Activated CD4-positive, alpha-beta T cell treated with anti-CD3 and anti-CD28 coated beads for 24 hours (primary cell): ENCODE data around the gene SLC35G2.
"Not testable (repeated sequence)": the region's sequence is repeated elsewhere in the genome, so short reads cannot be mapped to it uniquely, and the experiment has no call there.

ENCODE experiments used
- DNase-seq, 2 donors: peaks; one replicate each; pipeline ENCODE4 v3.0.0-alpha.2; 2020; ENCODE audit warnings: low read depth in 2 of 2

SLC35G2 gene

DNA sequence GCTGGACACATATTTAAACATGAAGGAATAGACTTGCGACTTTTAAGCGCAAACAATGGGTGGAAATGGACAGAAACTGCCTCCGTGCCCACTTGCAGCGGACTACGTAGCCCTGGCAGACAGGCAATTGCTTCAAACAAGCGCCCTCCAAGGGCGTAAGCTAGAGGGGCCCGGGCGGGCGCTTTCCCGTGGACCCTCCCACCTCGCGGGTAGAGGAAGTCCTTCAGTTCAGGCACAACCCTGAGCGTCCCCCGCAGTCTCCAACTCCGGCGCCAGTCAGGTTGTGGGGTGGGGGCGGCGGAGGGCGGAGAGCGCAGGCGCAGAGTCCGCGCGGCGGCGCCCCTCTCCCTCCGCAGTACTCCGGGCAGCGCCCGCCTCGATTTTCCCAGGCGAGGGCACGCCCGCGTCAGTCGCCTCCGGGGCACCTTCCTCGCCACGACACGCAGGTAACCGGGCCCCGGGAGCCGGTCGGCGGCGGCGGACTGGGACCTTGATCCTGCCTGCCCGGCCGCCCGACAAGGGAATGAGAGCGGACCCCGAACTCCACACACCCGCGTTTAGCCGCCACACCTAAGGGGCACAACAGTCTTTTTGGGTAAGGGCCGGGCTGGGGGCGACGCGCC lies at the start of gene SLC35G2:
Gene SLC35G2 (plus strand): TSS at position 358 of the 623 bp plus-strand sequence. CDS start 35,335 bp downstream, outside the sequence.
- peak in 1 of 2 donors; percentile 13 for DNase-seq

DNA sequence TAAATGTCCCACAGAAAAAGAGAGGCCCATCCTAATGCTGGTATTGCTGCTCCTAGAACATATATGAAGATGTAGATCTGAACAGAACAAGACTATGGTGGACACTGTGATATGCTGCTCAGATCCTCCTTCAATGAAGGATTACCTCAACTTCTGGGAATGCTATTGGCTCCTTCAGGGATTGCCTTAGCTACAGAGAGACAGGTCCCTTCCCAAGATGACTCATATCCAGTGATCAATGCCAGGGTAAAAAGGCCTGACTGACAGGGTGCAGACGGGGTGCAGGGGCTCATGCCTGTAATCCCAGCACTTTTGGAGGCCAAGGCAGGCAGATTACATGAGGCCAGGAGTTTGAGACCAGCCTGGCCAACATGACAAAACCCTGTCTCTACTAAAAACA lies 46.2 kb upstream of the SLC35G2 start:
- no peak for DNase-seq

DNA sequence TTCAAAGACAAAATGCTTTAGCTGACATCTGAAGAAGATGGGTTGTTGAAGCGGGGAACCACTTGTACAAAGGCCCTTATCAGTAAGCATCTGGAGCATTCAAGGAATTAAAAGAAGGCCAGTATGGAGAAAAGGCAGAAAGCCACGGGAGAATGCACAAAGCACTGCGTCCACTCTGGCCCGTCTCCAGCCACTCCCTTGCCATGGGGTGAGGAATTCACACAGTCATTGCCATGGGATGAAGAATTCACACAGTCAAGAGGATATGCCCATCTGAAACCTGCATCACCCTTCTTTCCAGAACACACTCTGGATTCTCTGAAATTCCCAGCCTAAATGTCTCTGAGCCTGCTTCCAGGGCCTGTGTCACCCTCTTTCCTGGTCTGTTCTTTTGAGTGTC lies 40.1 kb upstream of the SLC35G2 start:
- no peak for DNase-seq

DNA sequence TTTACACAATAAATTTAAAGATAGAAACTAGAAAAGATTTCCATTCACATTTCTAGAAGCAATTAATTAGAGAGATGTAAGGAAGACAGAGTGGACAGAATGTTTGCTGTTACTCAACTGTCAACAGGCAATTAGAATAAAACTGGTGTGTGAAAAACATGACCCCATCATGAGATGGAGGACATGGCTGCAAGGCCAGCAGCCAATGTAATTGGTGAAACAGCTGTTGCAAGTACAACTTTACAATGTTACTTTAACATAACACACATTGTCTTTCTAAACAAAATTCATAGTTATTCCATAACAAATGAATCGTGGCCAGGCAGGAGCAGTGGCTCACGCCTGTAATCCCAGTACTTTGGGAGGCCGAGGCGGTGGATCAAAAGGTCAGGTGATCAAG lies 38.2 kb upstream of the SLC35G2 start:
- DNase-seq: no peak

DNA sequence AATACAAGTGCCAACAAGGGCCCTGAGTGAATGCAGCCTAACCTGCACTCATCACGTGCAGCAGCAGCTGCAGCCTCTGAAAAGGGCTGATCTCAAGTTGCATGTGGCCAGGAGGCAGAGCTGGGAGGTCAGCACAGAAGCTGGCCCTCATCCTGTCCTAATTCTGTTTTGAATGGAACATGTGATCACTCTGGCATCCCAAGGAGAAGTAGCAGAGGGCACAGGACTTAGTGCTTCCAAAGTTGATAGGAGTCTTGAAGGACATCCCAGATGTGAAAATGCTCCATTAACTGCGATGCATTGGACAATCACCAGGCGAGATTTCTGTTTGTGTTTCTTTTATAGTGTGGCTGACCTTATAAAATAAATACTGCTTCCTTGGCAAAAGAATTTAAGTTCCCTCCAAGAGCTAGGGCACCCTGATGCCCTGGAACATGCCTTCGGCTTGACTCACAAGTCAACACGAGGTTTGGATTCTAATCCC lies 35.2 kb upstream of the SLC35G2 start:
- no peak for DNase-seq

DNA sequence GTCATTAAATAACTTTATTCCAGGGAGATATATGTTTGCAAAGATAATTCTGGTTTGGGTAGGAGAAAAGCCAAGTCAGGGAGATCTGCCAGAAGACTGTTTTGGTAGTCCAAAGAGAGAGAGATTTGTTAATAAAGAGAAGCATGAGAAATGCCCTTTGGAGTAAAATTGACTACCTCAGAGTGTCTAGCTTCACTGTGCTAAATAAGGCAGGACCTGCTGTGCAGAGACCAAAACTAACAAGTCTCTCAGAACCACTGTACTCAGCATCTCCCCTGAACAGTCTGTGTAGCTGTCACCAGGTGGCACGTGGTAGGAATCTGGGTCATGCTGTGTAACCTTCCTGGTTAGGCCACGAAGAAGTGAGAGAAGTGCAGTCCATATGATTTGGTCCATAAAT lies 31.6 kb upstream of the SLC35G2 start:
- no peak for DNase-seq

DNA sequence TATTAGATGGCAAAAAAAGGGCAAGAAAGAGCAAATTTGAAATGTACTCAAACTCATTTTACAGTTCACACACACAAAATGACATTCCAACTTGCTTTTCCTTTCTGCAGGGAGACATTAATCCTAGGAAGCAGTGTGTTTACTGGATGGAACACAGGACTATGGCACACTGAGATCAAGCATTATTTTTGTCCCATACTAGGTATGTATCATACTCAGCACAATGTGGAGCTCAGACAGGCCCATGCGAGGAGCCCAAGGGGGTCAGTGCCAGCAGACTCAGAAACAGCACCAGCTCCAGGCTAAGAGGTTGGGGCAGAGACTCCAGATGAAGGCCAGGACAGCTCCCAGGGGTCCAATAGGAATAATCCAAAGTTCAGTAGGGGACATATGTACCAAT lies 30.8 kb upstream of the SLC35G2 start:
- DNase-seq: no peak

DNA sequence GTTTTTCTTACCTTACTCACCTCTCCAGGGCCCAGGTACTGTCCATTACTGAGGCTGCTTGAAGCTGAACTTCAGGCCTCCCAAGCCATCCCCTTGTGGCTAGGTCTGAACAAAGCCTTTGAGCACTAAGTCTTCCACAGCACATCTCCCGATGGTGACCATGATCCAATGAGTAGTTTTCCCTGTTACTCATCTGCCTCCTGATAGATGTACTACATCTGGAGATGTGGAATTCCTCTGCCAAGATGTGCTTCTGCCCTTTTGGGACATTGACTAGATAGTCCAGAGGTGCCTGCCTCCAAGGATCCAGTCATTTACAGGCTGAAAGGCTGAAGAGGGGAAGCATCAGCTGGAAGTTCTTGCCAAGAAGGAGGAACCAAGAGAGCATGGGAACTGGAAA lies 28.9 kb upstream of the SLC35G2 start:
- no peak for DNase-seq

DNA sequence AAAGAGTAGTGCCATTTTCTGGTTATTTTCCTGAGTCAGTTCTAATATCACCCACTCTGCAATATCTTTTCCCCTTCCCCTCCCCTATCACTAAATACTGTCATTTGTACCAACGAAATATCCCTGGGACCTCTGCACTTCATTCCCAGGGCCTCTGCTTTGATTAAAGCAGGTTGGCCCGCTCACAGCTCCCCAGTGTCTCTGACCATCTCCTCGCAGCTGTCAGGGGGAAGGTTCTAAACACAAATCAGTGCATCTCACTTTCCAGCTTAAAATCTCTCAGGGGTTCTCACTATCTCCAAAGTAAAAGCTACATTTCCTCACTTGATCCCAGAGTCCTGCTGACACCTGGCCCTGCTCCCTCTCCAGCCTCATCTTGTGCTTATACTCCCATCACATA lies 28.1 kb upstream of the SLC35G2 start:
- no peak for DNase-seq

DNA sequence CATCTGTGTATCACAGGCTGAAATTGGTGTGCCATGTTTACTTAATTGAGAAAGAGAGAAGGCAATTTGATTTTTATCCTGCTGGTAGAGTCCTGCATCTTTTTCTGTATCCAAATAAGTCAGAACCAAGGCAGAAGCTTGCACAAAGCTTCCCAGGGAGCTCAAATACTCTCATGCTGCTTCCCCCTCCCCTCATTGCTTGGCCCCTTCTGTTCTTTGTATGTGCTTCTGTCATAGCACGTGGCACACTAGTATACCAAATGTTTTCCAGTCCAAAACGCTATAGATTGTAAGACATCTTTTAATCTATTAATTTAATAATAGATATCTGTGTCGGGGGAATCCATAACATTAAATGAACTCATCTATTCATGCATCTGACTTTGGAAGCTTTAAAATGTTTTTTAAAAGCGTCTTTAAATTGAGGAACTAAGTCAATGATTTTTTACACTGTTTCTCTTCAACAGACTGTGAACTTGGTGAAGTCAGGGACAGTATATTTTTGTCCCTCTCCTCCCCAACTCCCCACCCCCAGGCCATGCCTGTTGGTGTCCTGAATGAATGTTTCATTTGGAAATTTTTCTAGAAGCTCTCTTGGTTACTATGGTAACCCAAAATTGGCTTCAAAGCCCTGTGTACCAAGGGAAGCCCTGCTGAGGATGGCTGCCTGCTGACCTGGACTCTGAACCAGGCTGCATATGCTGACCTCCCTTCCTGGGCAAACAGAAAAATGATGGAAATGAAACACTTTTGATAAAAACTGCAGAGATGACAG lies 26.2 kb upstream of the SLC35G2 start:
- DNase-seq: no peak

DNA sequence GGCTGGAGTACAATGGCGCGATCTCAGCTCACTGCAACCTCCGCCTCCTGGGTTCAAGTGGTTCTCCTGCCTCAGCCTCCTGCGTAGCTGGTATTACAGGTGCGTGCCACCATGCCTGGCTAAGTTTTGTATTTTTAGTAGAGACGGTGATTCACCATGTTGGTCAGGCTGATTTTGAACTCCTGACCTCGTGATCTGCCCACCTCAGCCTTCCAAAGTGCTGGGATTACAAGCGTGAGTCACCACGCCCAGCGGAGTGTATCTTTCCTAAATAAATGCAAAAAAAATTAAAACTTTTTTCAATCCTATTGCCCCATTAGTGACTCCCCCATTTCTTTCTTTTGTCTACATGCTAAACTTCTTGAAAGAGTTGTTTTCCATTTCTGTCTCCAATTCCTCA lies 17.8 kb upstream of the SLC35G2 start:
- not testable (repeated sequence) for DNase-seq

DNA sequence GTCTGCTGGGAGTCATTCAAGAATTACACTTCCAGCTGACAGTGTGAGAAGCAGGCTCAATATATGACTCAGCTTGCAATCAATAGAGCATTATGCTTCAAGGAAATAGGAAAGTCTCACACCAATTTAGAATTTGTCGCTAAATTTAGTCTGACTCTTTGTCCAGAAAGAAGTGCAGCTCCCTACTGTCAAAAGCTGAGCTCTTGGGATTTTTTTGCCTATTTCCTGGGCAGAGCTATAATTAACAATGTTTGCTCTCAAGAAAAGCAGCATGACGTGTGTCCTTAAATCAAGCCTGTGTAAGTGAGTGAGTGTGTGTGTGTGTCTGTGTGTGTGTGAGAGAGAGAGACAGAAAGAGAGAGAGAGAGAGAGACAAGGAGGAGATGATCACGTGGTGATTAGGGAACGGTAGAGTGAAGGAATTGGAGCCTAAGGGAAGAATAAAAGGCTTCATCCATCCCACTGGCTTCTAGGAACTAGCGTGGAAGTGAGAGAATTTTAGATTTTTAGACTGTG lies 16.4 kb upstream of the SLC35G2 start:
- no peak for DNase-seq

DNA sequence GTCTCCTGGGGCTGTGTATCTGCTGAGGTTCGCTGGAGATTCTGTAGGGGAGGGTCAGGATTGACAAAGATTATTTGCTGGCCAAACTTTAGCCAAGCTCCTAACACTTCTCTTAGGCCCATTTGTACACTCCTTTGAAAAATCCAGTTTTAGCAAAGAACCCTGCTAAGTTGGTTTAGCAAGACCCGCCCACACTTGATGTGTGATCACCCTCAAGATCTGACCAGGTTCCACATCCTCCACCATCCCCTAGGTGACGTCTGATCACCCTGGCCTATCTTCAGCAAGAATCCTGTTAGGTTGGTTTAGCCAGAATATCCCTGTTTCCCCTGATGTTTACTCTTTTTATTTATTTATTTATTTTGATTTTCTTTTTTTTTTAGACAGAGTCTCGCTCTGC lies 14.8 kb upstream of the SLC35G2 start:
- DNase-seq: no peak

DNA sequence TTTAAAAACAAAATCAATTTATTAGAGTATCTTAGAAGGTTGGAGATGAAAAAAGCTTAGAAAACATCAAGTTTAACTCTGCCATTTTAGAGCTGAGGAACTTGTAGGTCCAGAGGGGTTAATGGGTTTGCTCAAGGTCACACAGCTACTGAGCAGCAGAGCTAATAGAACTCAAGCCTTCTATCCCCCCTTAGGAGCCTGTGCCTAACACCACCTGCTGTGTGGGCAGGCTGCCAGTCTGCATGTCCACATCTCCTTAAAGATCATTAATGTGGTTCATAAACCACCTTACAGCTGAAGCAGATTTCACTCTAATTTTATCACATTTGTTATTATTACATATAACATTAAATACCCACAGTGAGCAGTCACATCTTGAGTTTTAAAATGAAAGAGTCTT lies 14.1 kb upstream of the SLC35G2 start:
- DNase-seq: no peak

DNA sequence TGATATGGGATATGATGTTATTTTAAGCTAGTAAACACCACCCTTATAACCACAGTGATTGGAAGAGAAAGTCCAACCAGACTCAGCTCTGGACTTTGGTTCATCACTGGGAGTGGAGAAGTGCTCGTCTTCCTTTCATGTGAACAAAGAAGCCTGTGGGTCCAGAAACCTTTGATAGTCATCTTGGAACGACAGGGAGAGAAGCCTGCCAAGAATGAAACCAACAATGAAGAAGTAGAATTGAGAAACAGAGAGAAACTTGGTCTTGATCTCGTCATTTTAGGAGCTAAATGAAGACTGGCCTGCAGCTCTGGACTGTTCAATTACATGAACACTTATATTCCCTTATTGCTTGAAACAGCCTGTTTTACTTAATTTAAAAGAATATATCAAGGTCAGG lies 13.1 kb upstream of the SLC35G2 start:
- DNase-seq: no peak

DNA sequence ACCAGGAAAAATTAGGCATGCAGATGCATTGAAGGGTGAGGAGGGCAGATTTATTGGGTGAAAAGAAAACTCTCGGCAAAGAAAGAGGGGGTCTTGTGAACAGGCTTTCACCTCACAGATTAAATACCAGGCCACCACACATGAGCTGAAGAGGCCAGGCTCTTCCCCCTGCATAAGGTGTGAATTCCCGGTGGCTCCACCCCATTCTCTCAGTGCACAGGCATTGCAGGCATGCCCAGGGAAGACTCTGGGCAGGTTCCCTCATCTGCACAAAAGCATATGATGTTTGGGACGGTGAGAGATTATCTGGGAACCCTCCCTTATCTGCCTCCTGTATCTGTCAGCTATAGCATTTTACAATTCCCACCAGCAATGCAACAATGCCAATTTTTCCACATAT lies 7.2 kb upstream of the SLC35G2 start:
- DNase-seq: no peak

DNA sequence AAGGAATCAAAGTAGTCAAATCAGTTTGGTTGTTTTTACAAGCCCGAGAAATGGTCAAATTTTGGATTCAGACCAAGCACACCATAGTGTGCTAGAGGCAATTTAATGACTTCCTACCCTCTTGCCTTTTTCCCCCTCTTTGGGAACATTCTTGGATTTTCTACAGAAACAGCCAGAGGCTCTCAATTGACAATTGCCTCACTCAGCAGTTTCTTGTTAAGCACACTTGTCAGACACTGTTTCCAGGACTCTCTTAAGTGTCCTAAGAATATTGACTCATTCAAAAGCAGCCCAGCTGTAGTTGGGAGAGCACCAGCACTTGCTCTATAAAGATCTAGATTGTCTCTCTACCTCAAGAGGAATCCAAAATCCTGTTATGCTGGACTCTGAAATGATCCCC lies 1.5 kb upstream of the SLC35G2 start:
- DNase-seq: no peak

DNA sequence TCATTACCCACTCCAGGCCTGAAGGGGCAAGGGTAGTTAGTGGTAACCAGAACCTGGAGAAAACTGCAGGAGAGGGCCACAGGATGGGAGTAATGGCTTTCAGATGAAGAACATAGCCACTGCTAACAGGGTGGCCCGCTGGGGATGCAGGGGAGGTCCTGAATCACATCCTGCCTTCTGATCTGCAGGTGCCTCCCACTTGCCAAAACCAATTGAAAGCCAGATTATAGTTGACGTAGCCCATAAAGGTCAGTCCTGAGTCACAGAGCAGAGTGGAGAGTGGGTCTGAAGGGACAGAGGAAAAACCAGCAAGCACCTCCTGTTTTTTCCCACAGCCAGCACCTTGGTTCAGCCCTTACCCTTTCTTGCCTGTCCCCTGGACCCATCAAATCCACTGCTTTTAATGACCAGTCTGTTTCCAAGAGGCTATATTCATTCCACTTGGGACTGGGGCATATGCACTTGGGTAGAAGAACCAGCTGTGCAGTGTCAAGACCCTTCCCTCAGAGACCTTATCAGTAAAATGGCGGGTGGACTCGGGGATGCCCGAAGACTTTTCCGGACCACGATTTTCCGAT lies 646 bp upstream of the SLC35G2 start:
- DNase-seq: peak in 1 of 2 donors; percentile 24

DNA sequence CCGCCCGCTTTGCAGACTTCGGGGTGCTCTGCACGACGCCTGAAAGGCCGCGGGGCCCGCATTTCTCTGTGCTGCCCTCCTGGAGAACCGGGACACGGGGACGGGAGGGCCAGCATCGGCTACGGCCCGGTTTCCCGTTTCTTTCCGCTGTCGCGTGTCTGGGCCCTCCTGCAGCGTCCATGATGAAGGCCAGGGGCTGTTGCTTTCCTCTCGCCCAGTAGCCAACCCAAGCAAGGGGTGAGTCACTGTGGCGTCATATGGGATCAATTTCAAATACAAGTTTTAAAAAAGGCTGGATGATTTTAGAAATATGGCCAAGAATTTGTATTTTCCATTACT lies 435 bp downstream of the SLC35G2 start:
- DNase-seq: no peak

DNA sequence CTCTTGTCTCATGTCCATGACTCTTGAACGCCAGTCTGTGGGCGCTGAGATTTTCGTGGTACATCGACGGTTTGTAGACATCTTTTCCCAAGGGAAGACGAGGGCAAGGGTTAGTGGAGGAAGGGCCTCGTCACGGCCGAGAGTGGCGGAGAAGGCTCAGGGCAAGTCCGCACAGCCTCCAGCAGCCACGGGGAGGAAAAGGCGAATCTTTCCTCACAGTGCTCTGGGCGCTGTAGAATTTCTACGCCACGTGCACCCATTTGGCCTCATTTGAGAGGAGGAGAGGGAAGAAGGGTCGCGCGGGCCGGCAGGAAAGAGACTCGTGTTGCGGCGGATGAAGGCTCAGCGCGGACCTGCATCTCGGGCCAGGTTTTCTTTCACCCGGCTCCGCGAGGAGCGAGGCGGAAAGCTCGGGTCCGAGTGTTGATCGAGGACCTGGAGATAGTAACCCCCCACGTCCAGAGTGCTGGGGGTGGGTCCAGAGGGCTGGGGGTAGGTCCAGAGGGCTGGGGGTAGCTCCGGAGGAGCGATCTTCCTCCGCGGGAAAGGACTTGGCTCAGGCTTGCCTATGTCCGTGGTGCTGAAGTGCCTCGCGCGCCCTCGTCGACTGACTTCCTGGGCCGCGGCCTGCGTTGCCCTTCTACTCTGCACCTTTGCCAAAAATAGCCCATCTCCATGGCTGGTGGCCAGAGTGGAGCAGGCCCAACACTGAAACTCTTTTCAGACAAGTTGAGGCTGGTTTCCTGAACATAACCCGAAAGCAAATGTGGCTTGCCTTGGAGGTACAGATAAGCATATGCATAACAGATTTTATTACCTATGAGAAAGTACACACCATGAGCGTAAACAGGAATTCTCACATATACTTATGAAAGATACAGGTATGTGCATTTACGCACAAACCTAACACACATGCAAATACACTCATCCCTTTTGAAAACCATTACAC lies 1.1 kb downstream of the SLC35G2 start:
- peak in 1 of 2 donors; percentile 6 for DNase-seq

DNA sequence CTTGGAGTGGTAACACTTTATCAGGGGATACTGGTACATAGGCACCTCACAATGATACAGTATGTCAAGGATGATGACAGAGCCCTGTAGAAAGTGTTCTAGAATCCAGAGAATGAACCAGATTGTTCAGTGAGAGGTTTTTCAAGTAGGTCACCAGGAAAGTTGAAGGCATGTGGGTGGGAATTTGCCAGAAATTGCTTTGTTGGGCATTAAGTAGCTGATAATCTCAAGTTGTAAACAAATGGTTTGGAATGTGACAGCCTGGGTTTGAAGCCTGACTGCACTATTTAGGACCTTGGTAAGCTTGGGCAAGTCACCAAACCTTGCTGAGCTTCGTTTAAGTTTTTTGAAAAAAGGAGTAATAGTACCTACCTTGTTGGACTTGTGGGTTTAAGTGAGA lies 12.5 kb downstream of the SLC35G2 start:
- no peak for DNase-seq
